HEK293 (cell line): ENCODE data around the gene KRT71.

ENCODE experiments used
- SETDB1 ChIP-seq: IDR thresholded peaks from one replicate; pipeline ENCODE4 v1.6.1; 2017; ENCODE audit warnings: mild to moderate bottlenecking, low read length, moderate library complexity, mixed read lengths; ENCODE audit not compliant: insufficient read length
- ZBTB20 ChIP-seq: fragments of 450-650 bp; formaldehyde crosslinking; IDR thresholded peaks from 2 replicates; pipeline ENCODE4 v1.5.1; 2016; ENCODE audit warnings: missing biosample characterization, missing genetic modification characterization
- ZNF350 ChIP-seq: fragments of 450-650 bp; formaldehyde crosslinking; IDR thresholded peaks from 2 replicates; pipeline ENCODE4 v1.5.0; 2017; ENCODE audit warnings: missing biosample characterization, mild to moderate bottlenecking, missing genetic modification characterization
- ZNF521 ChIP-seq: fragments of 450-650 bp; formaldehyde crosslinking; IDR thresholded peaks from 2 replicates; pipeline ENCODE4 v1.5.1; 2017; ENCODE audit warnings: missing biosample characterization, mild to moderate bottlenecking, missing genetic modification characterization
- ZNF555 ChIP-seq: fragments of 450-650 bp; formaldehyde crosslinking; conservative IDR thresholded peaks from 2 replicates; pipeline ENCODE4 v1.5.1; 2017; ENCODE audit warnings: missing biosample characterization, mild to moderate bottlenecking, missing genetic modification characterization, inconsistent platforms
- ZNF776 ChIP-seq: fragments of 450-650 bp; formaldehyde crosslinking; IDR thresholded peaks from 2 replicates; pipeline ENCODE4 v1.5.0; 2017; ENCODE audit warnings: missing biosample characterization, missing genetic modification characterization, borderline replicate concordance
- ZNF777 ChIP-seq: fragments of 450-650 bp; formaldehyde crosslinking; IDR thresholded peaks from 2 replicates; pipeline ENCODE4 v1.5.1; 2017; ENCODE audit warnings: missing biosample characterization, missing genetic modification characterization, borderline replicate concordance
- TF ChIP-seq, protein P1 (sequence below): fragments of 450-650 bp; formaldehyde crosslinking; IDR thresholded peaks from 2 replicates; pipeline ENCODE4 v1.5.1; 2016; ENCODE audit warnings: missing biosample characterization, missing genetic modification characterization
- TF ChIP-seq, protein P2 (sequence below): fragments of 450-650 bp; formaldehyde crosslinking; IDR thresholded peaks from 2 replicates; pipeline ENCODE4 v1.5.1; 2016; ENCODE audit warnings: missing biosample characterization, missing genetic modification characterization
- TF ChIP-seq, protein P3 (sequence below): fragments of 450-650 bp; formaldehyde crosslinking; IDR thresholded peaks from 2 replicates; pipeline ENCODE4 v1.5.1; 2016; ENCODE audit warnings: missing biosample characterization, missing genetic modification characterization
- TF ChIP-seq, protein P4 (sequence below): fragments of 450-650 bp; formaldehyde crosslinking; IDR thresholded peaks from 2 replicates; pipeline ENCODE4 v1.5.1; 2016; ENCODE audit warnings: missing biosample characterization, missing genetic modification characterization

DNA sequence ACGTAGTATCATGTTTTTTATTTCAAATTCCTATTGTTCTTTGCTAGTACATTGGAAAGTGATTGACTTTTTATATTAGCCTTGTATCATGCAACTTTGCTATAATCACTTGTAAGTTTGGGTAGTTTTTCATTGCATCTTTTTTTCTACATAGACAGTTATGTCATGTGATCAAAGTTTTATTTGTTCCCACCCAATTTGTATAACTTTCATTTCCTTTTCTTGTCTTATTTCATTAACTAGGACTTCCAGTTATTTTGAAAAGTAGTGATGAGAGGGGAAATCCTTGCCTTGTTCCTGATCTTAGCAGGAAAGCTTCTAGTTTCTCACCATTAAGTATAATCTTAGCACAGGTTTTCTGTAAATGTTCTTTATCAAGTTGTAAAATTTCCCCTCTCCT lies 50.1 kb downstream of the KRT71 start:
- TF ChIP-seq ZNF350 (no peak), ZNF777 (tag by site-specific recombination) (no peak), ZNF776 (tag by site-specific recombination) (no peak), ZBTB20 (tag by site-specific recombination) (no peak), ZNF555 (tag by site-specific recombination) (no peak), SETDB1 (no peak), ZNF521 (no peak)
- TF ChIP-seq, protein P1, sequence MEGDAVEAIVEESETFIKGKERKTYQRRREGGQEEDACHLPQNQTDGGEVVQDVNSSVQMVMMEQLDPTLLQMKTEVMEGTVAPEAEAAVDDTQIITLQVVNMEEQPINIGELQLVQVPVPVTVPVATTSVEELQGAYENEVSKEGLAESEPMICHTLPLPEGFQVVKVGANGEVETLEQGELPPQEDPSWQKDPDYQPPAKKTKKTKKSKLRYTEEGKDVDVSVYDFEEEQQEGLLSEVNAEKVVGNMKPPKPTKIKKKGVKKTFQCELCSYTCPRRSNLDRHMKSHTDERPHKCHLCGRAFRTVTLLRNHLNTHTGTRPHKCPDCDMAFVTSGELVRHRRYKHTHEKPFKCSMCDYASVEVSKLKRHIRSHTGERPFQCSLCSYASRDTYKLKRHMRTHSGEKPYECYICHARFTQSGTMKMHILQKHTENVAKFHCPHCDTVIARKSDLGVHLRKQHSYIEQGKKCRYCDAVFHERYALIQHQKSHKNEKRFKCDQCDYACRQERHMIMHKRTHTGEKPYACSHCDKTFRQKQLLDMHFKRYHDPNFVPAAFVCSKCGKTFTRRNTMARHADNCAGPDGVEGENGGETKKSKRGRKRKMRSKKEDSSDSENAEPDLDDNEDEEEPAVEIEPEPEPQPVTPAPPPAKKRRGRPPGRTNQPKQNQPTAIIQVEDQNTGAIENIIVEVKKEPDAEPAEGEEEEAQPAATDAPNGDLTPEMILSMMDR (tag by site-specific recombination) = no peak
- TF ChIP-seq, protein P2, sequence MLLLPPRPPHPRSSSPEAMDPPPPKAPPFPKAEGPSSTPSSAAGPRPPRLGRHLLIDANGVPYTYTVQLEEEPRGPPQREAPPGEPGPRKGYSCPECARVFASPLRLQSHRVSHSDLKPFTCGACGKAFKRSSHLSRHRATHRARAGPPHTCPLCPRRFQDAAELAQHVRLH (tag by site-specific recombination) = no peak
- TF ChIP-seq, protein P3, sequence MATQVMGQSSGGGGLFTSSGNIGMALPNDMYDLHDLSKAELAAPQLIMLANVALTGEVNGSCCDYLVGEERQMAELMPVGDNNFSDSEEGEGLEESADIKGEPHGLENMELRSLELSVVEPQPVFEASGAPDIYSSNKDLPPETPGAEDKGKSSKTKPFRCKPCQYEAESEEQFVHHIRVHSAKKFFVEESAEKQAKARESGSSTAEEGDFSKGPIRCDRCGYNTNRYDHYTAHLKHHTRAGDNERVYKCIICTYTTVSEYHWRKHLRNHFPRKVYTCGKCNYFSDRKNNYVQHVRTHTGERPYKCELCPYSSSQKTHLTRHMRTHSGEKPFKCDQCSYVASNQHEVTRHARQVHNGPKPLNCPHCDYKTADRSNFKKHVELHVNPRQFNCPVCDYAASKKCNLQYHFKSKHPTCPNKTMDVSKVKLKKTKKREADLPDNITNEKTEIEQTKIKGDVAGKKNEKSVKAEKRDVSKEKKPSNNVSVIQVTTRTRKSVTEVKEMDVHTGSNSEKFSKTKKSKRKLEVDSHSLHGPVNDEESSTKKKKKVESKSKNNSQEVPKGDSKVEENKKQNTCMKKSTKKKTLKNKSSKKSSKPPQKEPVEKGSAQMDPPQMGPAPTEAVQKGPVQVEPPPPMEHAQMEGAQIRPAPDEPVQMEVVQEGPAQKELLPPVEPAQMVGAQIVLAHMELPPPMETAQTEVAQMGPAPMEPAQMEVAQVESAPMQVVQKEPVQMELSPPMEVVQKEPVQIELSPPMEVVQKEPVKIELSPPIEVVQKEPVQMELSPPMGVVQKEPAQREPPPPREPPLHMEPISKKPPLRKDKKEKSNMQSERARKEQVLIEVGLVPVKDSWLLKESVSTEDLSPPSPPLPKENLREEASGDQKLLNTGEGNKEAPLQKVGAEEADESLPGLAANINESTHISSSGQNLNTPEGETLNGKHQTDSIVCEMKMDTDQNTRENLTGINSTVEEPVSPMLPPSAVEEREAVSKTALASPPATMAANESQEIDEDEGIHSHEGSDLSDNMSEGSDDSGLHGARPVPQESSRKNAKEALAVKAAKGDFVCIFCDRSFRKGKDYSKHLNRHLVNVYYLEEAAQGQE (tag by site-specific recombination) = no peak
- TF ChIP-seq, protein P4, sequence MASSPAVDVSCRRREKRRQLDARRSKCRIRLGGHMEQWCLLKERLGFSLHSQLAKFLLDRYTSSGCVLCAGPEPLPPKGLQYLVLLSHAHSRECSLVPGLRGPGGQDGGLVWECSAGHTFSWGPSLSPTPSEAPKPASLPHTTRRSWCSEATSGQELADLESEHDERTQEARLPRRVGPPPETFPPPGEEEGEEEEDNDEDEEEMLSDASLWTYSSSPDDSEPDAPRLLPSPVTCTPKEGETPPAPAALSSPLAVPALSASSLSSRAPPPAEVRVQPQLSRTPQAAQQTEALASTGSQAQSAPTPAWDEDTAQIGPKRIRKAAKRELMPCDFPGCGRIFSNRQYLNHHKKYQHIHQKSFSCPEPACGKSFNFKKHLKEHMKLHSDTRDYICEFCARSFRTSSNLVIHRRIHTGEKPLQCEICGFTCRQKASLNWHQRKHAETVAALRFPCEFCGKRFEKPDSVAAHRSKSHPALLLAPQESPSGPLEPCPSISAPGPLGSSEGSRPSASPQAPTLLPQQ (tag by site-specific recombination) = no peak
